GM19351 (cell line): Measurements from ENCODE around the gene PPP2R2B.

Experiments
- ATAC-seq: cut with Tn5 transposase; IDR thresholded peaks from one replicate; pipeline ENCODE4 v1.9.1; 2021; ENCODE audit warnings: mild to moderate bottlenecking, moderate library complexity; ENCODE audit not compliant: unreplicated experiment

Gene PPP2R2B

DNA sequence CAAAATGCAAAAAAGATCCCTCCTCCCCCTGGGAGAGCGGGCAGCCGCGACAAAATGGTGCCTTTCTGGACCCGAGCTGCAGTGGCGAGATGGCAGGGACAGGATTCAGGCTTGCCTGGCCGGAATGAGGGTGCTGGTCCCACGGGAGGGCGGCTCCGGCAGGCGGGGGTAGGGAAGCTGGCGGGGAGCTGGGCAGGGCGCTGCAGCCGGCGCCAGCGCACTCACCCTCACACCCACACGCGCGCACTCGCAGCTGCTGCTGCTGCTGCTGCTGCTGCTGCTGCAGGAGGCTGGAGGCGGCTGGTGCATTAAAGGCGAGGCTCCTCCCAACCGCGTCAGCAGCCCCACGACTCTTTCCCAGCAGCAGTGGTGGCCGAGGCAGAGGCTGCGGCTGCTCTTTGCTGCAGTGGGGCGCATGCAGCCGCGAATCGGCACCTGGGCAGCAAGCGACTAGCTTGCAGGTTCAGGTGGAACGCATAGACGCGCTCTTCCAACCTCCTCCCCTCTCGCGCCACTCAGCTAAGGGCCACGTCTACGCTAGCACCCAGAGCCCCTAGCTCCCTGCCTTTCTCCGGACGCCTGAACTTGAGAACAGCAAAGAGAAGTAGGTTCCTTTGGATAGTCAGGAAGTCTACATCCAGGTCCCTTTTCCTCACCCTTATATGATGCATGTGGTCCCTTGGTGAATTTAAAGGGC, at the start of gene PPP2R2B:
Gene PPP2R2B, minus strand, starts transcription at position 282 of the 697 bp plus-strand sequence.
- ATAC-seq = peak; percentile 76

DNA sequence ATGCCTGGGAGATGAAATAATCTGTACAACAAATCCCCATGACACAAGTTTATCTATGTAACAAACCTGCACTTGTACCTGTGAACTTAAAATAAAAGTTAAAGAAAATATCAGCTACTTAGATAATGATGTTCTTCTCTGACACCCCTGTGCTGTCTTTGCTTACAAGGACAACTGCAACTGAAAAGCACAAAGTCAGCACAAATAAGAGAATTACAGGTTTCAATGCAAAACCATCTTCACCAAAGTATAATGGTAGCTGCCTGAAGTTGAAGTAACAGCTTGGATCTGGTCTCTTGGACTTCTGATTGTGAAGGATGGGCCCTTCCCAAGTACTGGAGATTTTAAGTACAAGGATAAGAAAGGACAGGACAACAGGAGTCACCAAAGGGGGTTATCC, 45.6 kb upstream of the PPP2R2B start:
- ATAC-seq = no peak

DNA sequence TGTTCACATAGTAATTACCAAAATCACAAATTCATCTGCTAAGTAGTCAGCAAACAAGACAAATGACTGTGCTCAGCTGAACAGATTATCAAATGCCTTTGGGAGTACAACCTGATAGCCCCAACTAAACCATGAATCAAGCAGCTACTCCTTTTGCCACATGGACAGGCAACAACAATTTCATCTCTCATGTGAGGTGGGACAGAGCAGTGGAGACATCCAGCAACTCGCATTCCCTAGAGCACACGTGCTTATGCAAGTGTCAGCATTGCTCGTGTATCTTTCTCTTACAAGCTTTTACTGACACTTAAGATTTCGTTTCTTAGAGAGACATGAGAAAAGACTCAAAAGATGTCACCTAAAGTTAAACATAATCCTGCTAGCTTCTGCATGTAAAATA, 42.7 kb upstream of the PPP2R2B start:
- ATAC-seq = no peak

- ATAC-seq = no peak
These were observed 41.9 kb upstream of the PPP2R2B start for GRCh38 chr5:146920351-146920881.

- ATAC-seq = no peak
These were observed 40.7 kb upstream of the PPP2R2B start for GRCh38 chr5:146919304-146919703.

GRCh38 chr5:146917931-146918330, 39.4 kb upstream of the PPP2R2B start:
- no peak for ATAC-seq

GRCh38 chr5:146912874-146913273, 34.3 kb upstream of the PPP2R2B start:
- no peak for ATAC-seq

- ATAC-seq = no peak
These were observed 31.7 kb upstream of the PPP2R2B start for GRCh38 chr5:146910239-146910638.

DNA sequence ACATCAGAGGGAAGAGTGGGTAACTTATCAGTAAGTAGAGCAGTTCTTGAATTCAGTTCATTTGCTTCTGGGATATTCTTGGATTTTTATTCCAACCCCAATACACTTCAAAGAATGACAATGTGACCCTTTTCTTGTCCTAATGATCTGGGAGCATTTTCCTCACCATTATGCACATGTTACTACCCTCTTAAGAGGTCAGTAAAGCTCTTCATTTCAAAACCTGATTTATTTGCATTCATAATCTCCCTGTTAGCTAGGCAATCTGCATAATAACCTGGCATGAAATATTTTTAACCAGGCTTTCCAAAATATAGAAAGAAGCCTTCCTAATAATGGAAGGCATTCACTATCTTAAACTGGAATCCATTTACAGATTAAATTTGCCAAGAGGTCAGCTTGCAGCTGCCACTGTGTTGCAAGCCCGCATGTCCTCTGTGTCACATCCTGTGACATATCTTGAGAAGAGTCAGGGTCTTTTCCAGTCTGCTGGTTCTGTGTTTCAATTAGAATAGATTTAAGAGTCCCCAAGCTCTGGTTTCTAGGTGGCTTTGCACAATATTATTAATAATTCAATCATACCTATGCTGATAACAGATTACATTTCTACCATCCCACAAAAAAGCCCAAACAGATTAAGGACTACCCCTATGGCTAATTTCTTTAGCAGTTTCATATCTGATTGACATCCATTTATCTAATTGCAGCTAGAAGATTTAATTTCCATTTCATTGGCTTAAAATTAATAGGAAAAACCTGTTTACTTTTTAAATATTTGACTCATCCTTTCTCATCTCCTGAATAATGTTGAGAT, 30.9 kb upstream of the PPP2R2B start:
- no peak for ATAC-seq

DNA sequence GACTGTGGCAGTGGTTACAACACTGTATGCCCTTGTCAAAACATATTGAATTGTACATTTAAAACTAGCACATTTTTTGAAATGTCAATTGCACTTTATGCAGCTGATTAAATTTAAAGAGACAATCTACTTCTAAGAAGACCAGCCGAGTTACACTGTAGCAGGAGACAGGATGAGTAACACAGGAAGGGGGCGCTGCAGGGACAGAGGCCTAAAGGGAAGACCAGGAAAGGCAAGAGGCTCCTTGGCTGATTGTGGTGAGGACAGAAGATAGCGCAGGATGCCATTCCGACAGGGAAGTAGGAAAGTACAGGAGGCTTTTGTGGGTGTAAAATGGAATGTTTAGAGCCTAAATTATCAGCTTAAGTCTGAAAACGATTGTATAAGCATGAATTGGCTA, 28.2 kb upstream of the PPP2R2B start:
- ATAC-seq = no peak

DNA sequence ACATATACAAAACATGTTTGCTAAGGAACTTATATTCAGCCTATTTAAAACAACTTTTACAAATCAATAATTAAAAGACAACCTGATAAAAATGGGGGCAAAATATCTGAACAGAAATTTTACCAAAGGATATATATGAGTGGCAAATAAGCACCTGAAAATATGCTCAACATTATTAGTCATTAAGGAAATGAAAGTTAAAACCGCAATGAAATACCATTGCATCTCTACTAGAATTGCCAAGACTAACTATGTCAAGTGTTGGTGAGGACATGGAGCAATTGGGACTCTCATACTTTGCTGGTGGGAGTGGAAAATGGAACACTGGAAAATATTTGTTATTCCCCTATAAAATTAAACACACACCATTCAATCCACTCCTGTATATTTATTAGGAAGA, 26.3 kb upstream of the PPP2R2B start:
- peak; percentile 73 for ATAC-seq

- ATAC-seq = no peak
These were observed 25.2 kb upstream of the PPP2R2B start for GRCh38 chr5:146903789-146904188.

DNA sequence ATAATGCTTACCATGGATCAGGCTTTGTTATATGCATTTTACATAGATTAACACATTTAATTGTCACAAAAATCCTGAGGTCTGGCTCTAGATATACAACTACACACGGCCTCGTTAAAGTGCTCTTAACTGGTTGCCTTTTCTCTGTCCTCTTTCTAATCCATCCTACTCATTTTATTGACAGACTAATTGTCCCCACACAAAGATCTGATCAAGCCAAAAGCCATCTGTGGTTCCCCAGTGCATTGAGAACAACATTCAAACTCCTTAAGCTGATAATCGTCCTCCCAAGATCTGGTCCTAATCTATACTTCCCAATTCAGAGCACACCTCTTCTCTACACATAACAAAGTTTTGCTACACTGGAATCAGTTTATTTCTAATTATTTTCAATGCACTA, 23.9 kb upstream of the PPP2R2B start:
- ATAC-seq = no peak

DNA sequence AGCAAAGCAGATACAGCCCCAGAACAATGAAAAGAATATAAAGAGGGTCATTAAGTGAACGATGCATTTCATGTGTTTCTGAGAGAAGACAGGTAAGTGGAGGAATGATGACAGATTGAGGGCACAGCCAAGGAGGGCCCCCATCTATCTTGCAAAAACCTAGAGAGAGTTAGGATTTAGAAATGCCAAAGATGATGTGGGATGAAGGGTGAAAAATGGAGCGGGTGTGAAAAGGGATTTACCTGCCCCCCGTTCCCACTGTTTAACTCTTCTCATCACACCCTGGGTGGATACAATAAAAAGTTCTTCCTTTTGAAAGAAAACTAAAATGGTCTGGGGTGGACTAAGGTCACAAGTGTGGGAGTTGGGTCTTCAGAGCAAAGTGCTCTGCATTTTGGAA, 18.5 kb upstream of the PPP2R2B start:
- ATAC-seq = no peak

GRCh38 chr5:146894753-146895521, 16.4 kb upstream of the PPP2R2B start:
- no peak for ATAC-seq

GRCh38 chr5:146893991-146894390, 15.4 kb upstream of the PPP2R2B start:
- no peak for ATAC-seq

- no peak for ATAC-seq
These were observed 13.7 kb upstream of the PPP2R2B start for GRCh38 chr5:146892231-146892630.

DNA sequence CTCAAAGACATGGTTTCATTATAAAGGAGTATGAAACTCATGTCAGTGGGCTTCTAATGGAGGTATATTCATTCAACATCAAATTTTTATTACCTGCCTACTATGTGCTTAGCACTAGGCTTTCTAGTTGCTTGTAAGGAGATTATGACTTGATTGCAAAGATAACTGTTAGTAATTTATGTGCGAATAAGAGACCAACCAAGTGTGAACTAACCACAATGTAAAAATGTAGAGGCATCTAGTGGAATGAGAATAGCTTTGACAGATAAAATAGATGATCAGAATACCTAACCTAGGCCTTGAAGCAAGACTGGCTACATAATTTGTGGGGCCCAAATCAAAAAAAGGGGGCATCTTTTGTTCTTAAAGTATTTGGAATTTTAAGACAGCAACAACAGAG, 13.0 kb upstream of the PPP2R2B start:
- no peak for ATAC-seq

- no peak for ATAC-seq
These were observed 12.3 kb upstream of the PPP2R2B start for GRCh38 chr5:146890731-146891440.

GRCh38 chr5:146890066-146890465, 11.5 kb upstream of the PPP2R2B start:
- no peak for ATAC-seq

GRCh38 chr5:146889169-146889568, 10.6 kb upstream of the PPP2R2B start:
- ATAC-seq = no peak
